GM10847 (cell line): ENCODE measurements around the gene UGT1A7.

Experiments
- POLR2A ChIP-seq: IDR thresholded peaks from 2 replicates; pipeline ENCODE4 v1.6.1; 2011; ENCODE audit not compliant: insufficient read length; ENCODE audit errors: extremely low read depth

The UGT1A7 gene

DNA sequence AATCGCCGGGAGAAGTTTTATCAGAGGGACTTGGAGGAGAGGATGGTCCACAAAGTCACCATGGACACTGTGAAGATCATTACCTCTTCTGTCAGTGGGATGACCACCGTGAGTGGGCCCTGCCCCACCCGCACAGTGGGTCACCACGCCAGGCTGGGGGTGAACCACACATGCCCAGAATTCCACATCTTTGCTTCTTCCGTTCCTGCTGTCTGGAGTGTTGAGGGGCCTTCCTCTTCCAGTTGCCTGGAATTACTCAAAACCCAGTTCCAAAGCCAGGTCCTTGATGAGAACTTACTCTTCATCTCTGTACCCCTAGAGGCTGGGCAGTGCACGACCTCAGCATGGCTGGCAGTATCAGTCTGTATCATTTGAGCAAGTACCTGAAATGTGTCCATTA is 118.5 kb downstream of the UGT1A7 start:
- no peak for TF ChIP-seq POLR2A

DNA sequence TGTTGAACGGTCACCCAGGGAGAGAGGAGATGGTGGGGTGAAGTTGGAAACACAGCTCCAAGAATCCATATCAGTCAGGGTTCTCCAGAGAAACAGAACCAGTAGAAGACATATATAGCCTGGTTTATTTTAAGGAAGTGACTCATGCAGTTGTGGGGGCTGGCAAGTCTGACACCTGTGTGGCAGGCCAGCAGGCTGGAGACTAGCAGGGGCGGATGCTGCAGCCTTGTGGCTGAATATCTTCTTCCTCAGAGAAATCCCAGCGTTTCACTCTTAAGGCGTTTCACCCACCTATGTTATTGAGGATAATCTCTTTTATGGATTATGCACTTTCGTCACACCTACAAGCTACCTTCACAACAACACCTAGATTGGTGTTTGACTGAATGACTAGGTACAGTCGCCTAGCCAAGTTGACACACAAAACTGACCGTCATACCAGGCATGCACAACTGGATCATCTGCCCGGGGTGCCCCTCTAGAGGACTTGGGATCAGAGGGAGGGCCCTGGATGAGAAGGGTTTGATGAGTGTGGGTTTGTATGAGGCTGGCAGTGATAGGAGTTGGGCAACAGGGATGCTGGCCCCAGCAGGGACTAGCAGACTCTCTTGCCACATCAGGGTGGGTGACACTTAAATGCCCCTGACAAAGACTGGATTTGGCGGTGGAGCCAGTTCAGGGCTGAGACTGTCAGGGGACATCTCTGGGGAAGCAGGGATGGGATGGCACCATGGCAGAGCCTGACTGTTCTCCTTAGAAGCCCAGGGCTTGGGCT is 119.8 kb downstream of the UGT1A7 start:
- no peak for TF ChIP-seq POLR2A

GRCh38 chr2:233802132-233802815 is 120.6 kb downstream of the UGT1A7 start:
- no peak for TF ChIP-seq POLR2A

DNA sequence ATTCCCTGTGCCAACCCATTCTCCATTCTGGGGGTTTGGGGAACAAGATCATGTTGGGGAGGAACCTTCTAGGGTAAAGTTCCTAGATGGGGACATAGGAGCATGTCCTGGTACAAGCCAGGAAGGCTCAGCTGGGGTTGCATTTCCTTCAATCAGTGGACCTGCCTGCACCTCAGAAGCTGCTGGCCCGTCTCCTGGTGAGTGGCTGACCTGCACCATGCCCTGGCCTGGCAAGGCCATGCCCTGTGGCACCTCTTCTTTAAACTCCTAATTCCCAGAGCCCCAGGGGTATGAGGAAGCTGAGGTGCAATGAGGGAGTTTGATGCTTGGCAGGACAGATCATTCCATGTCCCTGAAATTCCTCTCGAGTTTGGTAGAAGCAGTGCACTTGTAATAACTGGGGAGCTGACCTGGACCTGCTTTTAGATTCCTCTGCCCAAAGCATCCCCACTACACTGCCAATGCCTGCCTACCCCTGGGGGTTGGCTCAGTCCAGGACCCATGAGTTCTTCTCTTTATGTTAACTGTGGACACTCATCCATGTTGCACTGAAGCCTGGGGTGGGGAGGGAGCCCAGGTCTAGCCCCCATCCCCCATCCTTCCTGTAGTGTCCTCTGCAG is 121.7 kb downstream of the UGT1A7 start:
- TF ChIP-seq POLR2A: no peak

DNA sequence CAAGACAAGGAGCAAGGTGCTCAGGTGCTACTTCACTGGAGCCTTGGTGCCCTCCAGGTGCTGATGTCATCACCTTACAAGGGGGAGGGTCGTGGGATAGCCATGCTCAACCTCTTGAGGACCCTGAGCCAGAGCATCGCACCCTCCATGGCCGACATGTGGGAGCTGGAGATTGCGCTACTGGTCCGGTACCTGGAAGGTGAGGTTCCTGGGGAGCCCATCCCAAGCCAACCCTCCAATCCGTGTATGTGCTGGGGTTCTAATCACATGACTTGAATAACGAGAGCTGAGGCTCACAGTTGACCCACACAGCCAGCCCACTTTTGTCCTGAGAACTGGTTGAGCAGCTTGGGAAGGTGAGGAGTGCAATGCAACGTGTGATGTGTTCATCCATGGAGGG is 122.3 kb downstream of the UGT1A7 start:
- TF ChIP-seq POLR2A: no peak

DNA sequence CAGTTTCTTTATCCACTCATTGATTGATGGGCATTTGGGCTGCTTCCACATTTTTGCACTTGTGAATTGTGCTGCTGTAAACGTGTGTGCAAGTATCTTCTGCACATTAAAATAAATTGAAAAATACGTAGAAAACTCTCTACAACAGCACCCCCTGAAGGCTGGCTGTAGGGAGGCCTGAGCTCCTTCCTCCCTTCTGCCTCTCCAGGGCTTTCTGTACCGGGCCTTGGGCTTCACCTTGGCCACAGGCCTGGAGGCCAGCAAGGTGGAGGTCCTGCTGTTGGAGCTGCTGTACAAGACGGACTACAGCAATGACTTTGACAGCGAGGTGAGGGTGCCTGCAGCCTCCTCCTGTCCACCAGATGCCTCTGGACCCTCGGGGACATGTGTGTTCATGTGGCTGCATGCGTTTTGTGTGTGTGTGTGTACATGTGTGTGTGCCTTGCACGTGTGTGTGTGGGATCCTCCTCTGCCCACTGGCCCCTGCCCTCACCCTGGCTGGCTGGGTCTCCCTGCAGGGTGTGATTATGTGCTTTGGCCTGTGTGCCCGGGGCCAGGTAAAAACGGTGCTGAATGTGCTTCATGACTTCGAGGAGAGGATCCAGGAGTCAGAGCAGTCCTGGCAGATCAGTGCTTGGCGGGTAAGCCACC is 125.6 kb downstream of the UGT1A7 start:
- no peak for TF ChIP-seq POLR2A

DNA sequence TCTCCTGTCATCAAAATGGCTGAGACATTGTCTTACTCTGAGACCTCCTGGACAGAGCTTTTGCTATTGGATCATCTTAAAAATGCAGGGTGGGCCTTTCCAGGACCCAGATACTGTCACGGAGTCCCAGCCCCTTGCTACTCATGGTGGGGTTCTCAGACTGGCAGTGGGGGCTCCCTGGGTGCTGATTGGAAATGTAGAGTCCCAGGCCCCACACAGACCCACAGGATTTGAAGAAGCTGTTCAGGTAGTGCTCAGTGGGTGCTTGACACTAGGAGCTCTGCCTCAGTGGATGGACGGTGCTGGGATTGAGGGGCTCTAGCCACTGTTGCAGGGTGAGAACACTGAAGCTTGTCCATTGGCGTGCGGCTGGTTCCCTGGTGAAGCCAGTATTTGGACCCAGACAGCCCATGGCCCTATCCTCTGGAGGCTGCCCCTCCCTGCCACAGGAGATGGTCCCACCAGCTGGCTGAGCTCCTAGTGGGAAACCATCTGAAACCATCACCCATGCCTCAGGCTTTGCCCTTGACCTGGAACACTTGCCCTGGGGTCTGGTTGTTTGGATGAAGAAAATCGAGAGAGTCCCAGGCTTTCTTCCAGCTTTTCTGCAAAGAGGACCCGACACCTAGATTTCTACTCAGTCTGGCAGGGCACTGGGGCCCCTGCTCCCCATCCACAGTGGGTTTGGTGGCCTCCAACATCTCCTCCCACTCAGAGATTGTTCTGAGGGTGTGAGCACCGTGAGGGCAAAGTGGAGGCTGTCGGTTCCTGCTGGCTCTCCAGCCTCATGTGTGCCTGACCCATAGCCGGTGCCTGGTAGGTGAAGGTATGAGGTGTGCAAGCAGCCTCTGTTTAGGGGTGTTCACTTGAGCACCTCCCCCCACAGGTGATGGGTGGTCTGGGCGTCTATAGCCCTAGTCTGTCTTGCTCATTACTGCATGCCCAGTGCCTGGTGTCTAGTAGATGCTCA is 126.5 kb downstream of the UGT1A7 start:
- no peak for TF ChIP-seq POLR2A

- TF ChIP-seq POLR2A: no peak
Observed at GRCh38 chr2:233810385-233810784, 128.7 kb downstream of the UGT1A7 start.

DNA sequence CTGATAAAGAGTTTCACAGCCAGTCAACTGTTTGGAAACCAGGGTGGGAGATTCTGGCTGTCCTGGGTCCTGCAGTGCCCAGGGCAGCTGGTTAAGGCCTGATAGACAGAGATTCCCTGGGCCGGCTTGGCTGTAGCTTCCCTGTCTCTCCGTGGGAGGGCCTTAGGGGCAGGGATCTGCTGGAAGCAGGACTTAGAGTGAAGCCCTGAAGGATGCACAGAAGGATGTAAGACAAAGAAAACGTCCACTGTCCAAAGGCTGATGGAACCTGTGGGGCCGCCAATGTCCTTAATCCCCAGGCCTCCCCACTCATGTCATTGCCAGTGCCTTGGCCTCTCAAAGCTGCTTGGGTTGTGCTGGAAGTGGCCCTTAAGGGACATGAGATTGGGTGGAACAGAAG is 129.4 kb downstream of the UGT1A7 start:
- no peak for TF ChIP-seq POLR2A

GRCh38 chr2:233811732-233812131 is 130.0 kb downstream of the UGT1A7 start:
- no peak for TF ChIP-seq POLR2A

- no peak for TF ChIP-seq POLR2A
Observed at GRCh38 chr2:233813236-233814055, 131.7 kb downstream of the UGT1A7 start.

DNA sequence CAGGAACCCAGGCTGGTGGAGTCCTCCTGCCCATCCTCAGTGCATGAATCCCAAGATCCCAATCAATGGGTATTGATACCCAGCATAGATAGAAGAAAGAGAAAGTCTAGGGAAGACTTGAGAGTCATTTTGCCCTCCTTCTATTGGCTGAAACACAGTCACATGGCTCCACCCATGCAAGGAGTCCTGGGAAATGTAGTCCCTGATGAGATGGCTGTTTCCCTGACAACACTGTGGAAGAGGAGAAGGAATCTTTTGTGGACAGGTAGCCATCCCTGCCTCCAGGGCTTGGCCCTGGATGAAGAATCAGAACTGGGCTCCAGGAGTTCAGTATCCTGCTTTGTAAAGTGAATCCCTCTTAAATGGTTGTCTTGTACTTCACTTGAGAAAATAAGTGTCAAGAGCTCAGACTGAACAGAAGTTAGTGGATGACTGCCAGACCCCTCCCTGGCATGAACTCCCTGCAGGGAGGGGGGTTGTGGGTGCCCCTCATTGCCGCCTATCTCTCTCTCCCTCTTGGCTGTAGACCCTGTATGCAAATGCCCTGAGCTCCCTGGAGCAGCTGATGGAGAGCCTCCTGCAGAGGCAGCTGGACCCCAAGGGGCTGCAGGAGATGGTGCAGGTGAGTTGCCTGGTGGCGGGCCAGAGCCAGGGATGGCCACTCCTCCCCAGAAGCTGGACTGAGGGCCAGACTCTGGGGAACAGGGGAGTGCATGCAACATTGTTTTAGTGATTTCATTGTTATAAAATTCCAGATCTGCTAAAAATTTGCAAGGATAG is 132.5 kb downstream of the UGT1A7 start:
- no peak for TF ChIP-seq POLR2A

- TF ChIP-seq POLR2A: no peak
Observed at GRCh38 chr2:233815861-233816260, 134.2 kb downstream of the UGT1A7 start.
